NCI-H2196 (cell line): ENCODE results near the gene ST6GALNAC3.

Experiments used
- DNase-seq: peaks from one replicate; lab custom pipeline; 2025; ENCODE audit not compliant: unreplicated experiment; lab: John Stamatoyannopoulos, UW

Gene ST6GALNAC3

DNA sequence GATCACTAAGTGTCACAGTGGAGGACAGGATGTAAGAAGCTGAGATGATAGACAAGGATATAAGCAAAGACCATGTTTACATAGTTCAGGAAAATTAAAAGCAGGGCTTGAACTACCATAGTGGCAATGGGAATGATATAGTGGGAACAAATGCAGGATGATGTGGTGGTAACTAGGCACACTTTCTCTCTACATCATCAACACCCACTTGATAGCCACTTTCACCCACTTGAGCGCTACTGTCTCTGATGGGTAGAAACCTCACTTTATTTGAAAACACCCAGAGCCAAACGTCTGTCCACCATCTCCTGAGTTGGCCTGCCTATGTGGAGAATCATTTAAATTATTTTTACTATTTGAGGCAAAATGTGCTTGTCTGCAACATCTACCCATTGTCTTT, 487.7 kb downstream of the ST6GALNAC3 start:
- no peak for DNase-seq

DNA sequence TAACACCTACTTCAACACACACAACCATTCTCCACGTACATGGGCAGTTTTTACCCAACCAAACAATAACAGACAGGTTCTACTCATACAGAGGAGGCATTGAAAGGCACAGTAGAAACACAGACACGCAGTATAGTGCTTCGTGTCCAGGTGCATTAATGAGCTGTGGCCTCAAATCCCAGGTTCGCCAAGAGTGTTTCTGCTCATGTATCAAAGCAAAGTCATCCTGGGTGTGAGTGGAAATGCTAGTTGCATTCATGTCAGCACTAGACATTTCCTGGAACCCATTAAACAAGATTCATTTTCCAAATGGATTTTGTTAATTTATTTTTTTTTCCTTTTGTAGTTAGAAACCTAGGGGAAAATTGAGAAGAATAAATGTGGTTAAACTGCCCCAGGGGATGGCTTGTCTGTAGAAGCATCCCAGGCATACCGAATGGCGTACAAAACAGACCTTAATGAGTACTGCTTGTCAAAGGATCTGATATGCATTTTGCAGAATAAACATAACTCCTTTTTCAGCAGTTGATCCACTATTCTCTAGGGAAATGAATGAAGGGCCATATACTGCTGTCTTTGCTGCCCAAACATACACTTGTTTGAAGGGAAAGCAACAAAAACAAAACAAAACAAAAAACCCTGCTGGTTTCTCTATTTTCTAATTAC, 494.2 kb downstream of the ST6GALNAC3 start:
- no peak for DNase-seq

DNA sequence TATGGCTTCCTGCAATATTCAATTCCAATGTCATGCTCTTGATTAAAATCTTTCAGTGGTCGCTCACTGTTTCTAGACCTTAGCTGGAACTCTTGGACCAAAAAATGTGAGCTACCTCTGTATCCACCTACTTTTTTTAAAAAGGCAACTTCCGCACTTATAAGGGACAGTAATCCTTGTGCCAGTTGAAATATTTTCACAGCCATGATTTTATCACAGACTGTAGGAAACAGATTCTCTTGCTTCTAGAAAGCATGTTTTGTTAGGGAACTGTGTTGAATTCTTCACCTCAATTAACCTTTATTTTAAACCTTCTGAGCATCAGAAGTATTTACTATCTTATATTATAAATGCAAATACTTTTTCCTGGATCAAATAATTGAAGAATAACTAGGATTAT, 496.7 kb downstream of the ST6GALNAC3 start:
- DNase-seq: no peak

DNA sequence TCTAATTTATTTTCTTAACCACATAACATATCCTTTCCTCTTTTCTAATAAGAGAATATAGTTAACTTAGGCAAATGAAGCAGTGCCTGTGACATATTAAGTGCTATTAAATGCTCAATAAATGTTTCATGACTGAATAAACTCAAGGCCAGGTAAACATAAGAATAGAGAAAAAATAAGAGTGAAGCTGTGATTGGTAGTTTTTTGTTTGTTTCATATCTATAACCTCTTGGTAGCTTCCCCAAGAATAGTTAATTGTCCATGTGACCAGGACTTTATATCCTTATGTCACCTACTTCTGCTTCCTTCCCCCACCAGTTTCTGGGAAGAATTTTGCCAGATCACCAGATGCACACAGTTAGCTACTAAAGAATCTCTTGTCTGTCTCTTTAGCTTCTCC, 497.7 kb downstream of the ST6GALNAC3 start:
- no peak for DNase-seq

DNA sequence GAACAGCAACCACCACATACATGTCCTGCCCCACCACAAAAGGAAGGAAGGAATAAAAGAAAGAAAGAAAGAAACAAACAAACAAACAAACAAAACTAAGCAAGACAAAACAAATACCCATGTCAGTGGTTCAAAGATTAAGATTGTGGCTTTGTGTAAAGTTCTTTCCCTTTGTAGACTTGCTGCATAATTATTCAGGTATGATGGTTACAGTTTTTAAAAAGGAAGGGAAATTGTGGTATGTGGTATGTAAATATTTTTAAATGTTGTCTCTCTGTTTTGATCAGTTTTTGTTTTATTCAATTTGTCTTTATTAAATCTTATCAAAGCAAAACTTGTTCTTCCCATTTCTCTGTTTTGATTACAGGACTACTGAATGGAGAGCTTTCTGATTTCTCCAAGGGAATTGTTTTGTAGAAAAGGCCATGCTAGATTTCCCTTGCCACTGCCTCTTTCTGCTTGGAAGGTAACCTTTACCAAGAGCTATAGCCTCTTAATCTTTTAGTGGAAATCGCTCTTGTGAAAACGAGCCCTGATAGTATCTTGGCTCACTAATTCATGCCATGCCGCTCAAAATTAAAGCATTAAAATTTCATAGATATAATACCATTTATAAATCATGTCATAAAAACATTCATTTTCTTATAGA, 502.5 kb downstream of the ST6GALNAC3 start:
- no peak for DNase-seq

DNA sequence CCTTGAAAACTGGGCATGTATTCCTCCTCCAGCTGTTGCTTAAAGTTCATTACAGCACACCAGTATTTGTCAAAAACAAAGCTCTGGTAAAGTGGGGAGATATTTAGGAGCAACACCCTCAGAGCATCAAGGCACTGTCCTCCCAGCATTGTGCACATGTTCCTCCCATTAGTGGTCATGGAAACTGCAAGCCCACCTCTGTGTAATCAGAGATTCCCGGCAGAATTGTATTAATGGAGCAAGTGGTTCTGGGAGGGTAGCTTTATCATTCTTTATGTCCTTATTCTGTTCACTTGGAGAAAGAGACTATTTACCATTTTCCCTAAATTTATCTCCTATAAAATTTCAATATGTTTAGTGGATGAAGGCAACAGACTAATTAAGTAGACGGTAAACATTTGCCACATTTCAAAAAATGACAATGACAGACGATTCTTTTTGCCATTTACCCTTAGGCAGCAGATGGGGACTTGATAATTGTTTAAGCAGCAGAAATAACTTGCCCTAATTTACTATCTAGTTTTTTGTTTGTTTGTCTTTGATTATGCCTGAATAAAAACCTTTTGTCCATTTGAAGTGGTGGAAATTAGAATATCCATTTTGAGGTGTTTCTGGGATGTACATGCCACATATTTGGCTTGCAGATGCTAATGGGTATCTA, 503.1 kb downstream of the ST6GALNAC3 start:
- DNase-seq: no peak

DNA sequence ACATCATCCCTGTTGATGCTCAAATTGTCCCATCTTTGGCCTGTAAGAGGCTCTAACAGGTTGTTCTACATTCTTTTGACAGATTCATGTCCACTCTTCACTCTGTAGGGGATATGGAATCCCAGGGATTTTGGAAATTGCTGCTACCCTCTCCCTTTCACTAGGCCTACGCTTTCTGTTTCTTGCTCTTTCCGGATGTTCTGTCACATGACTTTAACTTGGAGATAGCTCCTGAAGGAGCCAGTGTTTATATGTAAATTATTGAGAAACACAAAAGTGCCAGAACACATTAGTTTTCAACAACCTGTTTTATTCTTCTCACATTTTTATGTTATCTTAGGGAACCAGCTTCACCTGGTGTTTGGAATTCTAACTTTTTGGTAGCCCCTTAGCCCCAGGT, 505.7 kb downstream of the ST6GALNAC3 start:
- no peak for DNase-seq

DNA sequence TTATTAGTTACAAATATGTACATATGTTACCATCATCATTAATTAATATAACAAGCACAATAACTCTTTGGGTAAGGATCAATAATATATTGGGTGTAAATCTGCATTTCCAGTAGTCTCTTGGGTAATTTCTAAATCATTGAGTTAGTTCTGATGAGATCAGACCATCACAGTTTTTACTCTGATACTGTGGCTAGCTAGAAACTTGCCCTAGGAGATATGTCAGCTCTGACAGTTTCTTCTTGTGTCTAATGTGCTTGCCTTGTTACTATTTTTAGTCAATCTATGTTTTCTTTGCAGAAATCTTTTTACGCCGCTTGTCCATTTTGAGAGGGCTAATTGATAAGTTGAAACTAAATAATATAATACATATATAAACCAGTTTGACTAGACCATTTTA, 507.2 kb downstream of the ST6GALNAC3 start:
- no peak for DNase-seq

DNA sequence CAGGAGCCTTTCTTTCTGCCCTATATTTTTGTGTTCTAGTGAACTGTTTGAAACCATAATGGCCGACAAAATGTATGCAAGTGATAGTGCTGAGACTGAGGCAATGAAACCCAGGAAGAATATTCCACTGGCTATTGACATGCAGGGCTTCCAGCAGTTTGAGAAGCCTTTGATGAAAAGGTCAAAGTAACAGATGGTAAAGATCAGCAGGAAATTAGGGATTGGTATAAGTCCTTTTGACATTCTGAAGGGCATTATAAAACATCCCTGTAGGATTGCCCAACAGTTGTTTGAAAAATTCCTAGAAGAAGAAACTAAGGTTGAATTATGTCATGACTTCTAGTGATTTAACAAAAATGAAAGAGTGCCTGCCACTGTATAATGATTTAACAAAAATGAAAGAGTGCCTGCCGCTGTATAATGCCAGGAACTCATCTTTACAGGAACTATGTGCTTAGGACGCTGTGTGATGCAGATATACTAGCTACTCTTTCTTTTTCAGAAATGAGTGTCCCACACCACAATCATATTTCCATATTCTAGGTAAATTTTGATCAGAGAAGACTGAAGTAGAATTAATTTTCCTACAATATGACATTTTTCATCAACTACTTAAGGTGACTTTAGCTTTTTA, 508.8 kb downstream of the ST6GALNAC3 start:
- no peak for DNase-seq

DNA sequence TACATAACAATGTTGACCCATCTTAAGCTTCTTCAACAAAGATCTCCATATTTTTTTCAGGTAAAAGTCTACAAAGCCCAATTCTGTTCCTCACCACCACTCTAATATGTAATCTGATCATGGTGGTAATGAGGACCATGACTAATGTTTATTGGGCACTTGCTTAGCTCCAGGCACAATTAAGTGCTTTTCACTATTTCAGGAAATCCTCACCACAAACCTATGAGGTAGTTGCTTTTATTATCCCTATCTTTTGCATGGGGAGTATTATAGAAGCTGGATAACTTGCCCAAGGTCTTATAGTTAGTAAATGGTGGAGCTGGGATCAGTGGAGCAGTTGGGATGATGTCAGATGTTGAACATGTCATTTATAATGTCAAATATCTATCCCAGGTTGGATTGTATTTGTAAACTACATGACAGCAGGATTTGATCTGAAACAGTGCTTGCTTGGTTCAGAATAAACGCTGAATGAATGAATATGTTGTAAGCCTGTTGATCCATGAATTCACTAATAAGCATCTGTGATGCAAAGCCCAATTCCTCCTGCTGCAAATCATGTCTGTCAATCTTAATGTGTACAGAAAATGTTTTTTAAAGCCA, 509.4 kb downstream of the ST6GALNAC3 start:
- no peak for DNase-seq

DNA sequence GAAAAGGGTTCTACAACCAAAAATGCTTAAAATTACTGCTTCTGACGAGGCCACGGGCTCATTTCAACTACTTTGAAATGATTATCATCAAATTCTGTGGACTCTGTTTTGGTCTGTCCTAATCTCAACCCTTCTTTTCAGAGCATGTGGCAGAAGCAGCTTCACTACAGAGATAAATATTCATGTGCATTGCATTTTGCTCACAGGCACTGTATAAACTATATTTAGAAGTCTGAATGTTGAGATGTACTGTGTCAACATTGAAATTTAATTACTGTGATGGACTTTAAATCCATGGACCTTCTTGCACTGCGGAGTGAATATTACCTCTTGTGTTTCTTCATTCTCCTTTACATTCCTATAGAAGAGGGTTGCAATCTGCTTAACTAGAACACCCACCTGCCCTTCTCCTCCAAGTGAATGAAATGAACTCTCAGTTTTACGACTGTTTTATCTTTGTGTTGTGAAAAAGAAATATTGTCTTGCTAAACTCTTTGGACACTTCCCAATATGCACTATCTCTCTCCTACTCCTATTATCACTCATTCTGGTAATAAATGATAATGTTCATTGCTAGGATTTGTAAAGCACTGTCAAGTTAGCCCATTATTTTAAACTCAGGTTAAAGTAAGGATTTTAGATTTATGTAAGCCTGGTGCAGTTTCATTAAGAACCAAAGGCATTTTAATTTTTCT, 511.6 kb downstream of the ST6GALNAC3 start:
- no peak for DNase-seq

DNA sequence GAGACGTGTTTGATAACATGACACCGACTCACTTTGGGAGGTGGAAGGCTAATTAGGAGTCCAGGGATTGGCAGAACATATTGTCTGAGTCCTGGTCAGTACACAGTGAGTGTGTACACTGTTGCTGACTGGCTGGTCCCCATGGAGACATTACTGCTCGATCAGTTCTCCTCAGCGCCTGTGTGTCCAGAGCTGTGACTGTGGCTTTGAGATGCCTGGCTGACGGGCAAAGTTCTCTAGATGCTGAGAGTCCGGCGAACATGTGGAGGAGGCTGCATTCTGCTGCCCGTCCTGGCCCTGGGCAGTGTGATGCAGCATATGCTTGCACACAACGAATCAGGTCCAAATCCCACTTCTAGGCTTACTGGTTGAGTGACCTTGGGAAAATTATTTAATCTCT, 512.7 kb downstream of the ST6GALNAC3 start:
- DNase-seq: no peak

DNA sequence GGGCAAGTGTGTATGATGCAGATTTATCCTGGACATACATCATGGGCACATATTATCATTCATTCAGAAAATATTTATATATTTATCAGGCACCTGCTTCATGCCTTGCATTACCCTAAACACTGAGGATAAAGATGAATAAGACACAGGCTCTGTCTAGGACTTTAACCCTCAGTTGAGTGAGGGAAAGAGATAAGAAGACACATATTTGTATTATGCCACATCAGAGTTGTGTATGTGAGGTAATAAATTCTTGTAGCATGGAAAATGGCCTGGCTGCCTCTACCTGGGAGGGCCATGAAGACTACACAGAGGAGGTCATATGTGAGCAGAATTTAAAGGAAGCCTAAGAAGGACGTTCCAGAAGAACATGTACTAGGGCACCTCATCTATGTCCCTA, 516.9 kb downstream of the ST6GALNAC3 start:
- DNase-seq: no peak

DNA sequence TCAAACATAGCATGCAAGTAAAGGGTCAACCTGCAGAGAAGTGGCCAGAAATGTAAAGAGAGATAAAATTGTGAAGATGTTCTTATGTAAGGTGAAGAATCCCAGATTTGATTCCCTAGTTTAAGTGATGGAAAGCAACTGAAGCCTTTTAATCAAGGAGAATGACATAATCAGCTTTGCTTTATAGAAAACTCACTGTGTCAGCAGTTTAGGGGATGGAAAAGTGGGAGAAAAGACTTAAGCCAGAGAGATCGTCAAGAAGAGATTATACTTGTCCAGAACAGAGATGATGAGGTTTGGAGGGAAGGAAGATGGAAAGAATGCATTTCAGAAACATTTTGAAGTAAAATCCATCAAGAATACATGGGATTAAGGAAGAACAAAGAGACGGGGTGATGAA, 517.4 kb downstream of the ST6GALNAC3 start:
- DNase-seq: no peak

DNA sequence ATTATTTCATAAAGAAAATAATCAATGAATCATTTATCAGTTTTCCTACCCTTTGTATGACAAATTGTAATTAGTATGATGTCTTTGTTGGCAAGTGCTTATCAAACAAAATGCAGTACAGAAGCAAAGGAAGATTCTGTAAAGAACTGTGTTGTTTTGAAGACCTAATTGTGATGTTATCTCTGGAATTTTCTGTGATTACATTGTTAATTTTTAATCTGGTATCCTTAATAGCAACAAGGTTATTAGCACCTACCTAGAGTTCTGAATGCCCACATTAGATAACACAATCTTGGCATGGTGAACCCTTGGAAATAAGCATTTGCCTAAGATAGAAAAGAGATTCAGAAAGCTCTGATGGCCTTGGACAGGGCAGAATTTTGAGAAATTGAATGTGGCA, 518.6 kb downstream of the ST6GALNAC3 start:
- no peak for DNase-seq

DNA sequence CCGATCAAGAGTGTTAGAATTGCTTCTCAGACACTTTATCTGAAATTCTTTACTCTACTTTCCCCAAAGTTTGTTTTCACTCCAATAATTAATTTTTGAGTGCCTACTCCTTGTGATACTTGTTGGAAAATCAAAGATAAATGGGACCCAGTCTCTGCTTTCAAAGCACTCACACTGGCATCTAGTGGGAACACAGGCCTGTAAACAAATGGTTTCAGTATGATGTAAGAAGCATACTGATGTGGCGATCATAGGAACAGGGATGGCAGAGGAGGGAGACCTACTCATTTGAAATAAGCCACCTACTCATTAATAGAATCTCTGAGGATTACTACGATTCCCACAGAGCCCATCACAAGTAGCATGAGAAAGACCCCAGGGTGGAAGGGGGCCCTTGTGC, 519.1 kb downstream of the ST6GALNAC3 start:
- no peak for DNase-seq

DNA sequence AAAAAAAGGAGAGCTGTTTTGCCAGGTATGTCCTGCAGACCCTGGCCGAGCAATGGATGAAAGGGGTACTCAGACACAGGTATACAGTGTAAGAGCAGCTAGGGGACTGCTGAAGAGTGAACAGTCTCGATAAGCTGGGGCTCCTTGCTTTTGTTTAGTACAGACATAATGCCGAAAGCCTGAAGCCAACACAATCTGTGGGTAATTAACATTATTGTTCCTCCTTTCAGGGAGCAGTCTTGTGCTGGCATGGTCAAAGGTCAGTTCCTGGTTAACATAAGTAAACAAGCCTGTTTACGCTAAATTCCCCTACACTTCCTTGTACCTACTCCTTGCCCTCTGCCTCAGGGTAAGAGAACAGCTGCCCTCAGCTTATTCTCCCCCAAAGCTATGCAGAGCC, 520.5 kb downstream of the ST6GALNAC3 start:
- DNase-seq: no peak

DNA sequence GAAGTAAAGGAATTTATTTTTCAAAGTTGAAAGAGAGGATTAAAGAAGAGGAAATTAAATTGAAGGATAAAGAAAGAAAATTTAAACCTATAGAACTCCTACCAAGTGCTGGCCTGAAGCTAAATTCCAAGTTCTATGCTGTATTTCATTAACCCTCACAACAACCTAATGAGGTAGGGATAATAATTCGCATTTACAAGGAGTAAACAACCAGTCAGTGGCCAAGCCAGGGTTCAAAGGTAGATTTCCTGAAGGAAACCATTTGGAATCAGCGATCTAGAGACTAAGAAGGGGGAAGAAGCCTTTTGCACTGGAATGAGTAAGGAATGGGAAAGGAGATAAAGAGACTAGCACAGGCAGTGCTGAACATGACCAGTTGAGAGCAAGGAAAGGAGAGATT, 526.9 kb downstream of the ST6GALNAC3 start:
- no peak for DNase-seq

DNA sequence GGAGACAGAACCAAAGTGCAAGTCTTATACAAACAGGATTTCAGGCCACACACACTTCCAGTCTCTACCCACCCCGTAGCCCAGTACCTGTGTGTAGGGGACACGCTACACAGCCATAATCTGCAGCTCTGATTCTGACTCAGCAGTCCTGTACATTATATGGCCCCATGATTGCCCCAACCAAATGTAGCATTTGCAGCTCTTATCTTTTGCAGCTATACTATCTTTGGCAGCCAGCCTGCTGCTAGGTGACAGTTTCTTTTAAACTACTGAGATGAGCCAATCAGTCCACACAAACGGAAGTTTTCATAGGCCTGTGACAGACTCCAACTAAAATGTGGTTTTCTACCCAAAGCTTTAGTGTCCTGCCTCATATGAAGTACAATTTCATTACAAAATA, 533.2 kb downstream of the ST6GALNAC3 start:
- no peak for DNase-seq

DNA sequence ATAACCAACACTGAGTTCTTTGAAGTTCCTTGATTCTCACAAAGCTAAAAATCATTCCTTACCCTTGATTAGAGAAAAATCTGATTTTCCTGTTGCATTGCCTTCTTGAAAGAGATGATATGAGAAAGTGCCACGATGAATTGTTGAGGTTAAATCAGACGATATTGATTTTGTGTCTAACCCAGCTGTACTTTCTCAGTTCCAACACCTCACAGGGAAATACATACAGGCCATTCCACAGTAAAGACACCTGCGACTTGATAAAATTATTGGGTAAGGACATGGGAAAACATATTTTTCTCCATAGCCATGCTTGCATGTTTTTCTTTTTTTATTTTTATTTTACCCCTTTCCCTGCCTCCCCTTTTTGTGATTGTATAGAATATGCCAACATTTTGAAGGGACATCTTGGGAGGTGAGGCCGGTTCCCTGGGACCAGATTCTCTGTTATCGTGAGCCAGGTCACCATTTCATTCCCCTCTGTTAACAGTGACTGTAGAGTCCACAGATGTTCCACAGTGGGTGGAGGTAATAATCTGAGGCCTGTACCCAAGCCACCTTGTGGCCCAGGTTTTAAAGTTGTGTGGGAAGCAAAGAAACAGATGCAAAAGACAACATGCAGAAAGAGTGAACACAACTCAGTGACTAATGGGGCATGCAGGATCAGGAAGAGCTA, 537.4 kb downstream of the ST6GALNAC3 start:
- DNase-seq: no peak

DNA sequence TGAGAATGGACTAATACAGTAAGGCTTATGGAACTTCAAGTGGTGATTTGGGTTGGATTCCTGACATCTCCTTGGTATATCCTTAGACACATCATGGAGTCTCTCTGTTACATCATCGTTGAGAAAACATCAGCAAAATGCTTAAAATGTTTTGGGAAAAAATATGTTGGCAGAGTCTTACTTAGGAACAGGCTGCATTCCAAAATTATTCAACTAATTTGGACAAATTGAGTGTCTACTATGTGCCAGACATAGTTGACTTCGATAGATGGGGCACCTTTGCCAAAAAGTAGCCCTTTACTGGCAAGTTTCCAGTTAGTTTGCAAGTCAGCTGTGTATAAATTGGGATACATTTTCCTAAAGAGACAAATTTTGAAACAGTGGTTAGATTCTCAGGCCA, 539.3 kb downstream of the ST6GALNAC3 start:
- no peak for DNase-seq
